ENCODE results near the gene FAT1. TPM values are rescaled to one million over a fixed set of nuclear protein-coding genes. Genes with fewer than 3 reads are reported as not detected.

Gene FAT1
- total RNA-seq, 1 experiment from 2014 or later: 197 TPM

- Mint-ChIP-seq H3K4me1 (ENCODE audit: low read depth, unreplicated experiment) (no peaks in the 10 kb centered on the region), H3K36me3 (ENCODE audit: insufficient read depth, unreplicated experiment) (peaks cover 35% of the 10 kb centered on the region), H3K9me3 (ENCODE audit: low read depth, unreplicated experiment) (no peaks in the 10 kb centered on the region), H3K27me3 (ENCODE audit: unreplicated experiment) (no peaks in the 10 kb centered on the region), H3K4me3 (ENCODE audit: low read depth, unreplicated experiment) (no peak overlapping the region), H3K27ac (ENCODE audit: unreplicated experiment) (no peak overlapping the region)
- no peak for TF ChIP-seq CTCF (IDR thresholded peaks at IDR 0.05; ENCODE audit: unreplicated experiment)
- CTCF ChIA-PET: no interaction called here
- intact Hi-C loops (cut with micrococcal nuclease; ENCODE audit: unreplicated experiment): no loop called here
- no TSS peak for BruUV-seq (replicated peaks)
- DNase-seq: no peak
Observed at GRCh38 chr4:186634591-186635128, 89.0 kb downstream of the FAT1 start.

DNA sequence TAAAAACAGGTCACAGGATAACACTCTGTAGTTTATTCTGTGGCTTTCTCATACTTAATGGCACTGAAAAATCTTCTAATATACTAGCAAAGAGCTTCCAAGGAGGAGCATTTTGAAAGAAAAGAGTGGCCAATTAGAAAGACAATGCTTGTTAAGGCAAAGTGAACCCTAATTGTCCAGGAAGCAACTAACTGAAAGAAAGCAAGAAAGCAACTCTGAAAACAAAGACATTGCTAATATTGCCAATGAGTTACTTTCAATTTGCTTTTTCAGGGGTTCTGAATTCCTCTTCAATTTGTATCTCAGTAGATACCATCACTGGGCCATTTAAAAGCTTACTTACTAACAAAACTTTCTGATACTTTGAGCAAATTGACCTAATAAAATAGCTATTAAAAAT is 89.8 kb downstream of the FAT1 start:
- Mint-ChIP-seq H3K9me3 (ENCODE audit: low read depth, unreplicated experiment) (no peaks in the 10 kb centered on the region), H3K27me3 (ENCODE audit: unreplicated experiment) (no peaks in the 10 kb centered on the region), H3K27ac (ENCODE audit: unreplicated experiment) (no peak overlapping the region), H3K4me3 (ENCODE audit: low read depth, unreplicated experiment) (no peak overlapping the region), H3K4me1 (ENCODE audit: low read depth, unreplicated experiment) (no peaks in the 10 kb centered on the region), H3K36me3 (ENCODE audit: insufficient read depth, unreplicated experiment) (peaks cover 33% of the 10 kb centered on the region)
- DNase-seq: no peak
- intact Hi-C loops (cut with micrococcal nuclease; ENCODE audit: unreplicated experiment): no loop called here
- no TSS peak for BruUV-seq (replicated peaks)
- no peak for TF ChIP-seq CTCF (IDR thresholded peaks at IDR 0.05; ENCODE audit: unreplicated experiment)
- CTCF ChIA-PET: no interaction called here

- H3K27me3 Mint-ChIP-seq (ENCODE audit: unreplicated experiment): no peaks in the 10 kb centered on the region
- peaks cover 38% of the 10 kb centered on the region for H3K36me3 Mint-ChIP-seq (ENCODE audit: insufficient read depth, unreplicated experiment)
- BruUV-seq (replicated peaks): no TSS peak
- CTCF ChIA-PET: no interaction called here
- no peak overlapping the region for H3K27ac Mint-ChIP-seq (ENCODE audit: unreplicated experiment)
- H3K4me3 Mint-ChIP-seq (ENCODE audit: low read depth, unreplicated experiment): no peak overlapping the region
- TF ChIP-seq CTCF (IDR thresholded peaks at IDR 0.05; ENCODE audit: unreplicated experiment): no peak
- no peaks in the 10 kb centered on the region for H3K4me1 Mint-ChIP-seq (ENCODE audit: low read depth, unreplicated experiment)
- H3K9me3 Mint-ChIP-seq (ENCODE audit: low read depth, unreplicated experiment): no peaks in the 10 kb centered on the region
- intact Hi-C loops (cut with micrococcal nuclease; ENCODE audit: unreplicated experiment): no loop called here
- DNase-seq: no peak
Observed at GRCh38 chr4:186630128-186630527, 93.5 kb downstream of the FAT1 start.

DNA sequence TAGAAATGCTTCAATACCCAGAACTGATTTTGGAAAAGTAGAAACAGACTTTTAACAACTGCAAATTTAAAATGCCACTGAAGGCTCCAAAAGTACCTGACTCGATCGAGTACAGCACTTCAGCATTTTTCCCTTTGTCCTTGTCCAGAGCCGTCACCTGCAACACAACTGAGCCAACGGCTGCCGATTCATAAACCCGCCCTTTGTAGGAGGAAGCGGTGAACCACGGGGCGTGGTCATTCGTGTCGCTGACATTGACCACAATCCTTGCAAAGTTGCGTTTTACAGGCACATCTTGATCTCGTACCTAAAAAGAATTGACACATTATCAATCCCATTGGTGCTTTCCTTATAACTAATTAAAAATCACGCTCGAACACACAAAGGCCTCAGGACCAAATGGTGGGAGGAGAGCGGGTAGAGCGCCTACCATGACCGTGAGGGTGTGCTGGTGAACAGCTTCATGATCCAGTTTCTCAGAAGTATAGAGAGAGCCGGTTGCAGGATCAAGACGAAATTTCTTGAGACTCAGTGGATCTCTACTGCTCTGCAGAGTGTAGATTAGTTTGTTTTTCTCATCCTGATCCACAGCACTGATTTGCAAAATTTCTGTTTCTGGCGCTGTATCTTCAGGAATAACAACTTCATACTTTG is 95.5 kb downstream of the FAT1 start:
- Mint-ChIP-seq H3K27me3 (ENCODE audit: unreplicated experiment) (no peaks in the 10 kb centered on the region), H3K4me3 (ENCODE audit: low read depth, unreplicated experiment) (no peak overlapping the region), H3K4me1 (ENCODE audit: low read depth, unreplicated experiment) (peaks cover 6% of the 10 kb centered on the region), H3K36me3 (ENCODE audit: insufficient read depth, unreplicated experiment) (peaks cover 35% of the 10 kb centered on the region), H3K9me3 (ENCODE audit: low read depth, unreplicated experiment) (no peaks in the 10 kb centered on the region), H3K27ac (ENCODE audit: unreplicated experiment) (peak overlapping the region; percentile 33)
- no peak for TF ChIP-seq CTCF (IDR thresholded peaks at IDR 0.05; ENCODE audit: unreplicated experiment)
- no TSS peak for BruUV-seq (replicated peaks)
- intact Hi-C loops (cut with micrococcal nuclease; ENCODE audit: unreplicated experiment): no loop called here
- DNase-seq: peak; percentile 7
- CTCF ChIA-PET: no interaction called here
